Adipocyte (in vitro differentiated cells): ENCODE results near the gene UQCRQ.

Source experiments
- DNase-seq: peaks from one replicate; pipeline ENCODE4 v3.0.0-alpha.2; 2015; ENCODE audit warnings: low read depth
- H3K27me3 ChIP-seq: replicated peaks from 2 replicates; pipeline ENCODE4 v1.7.0; 2013; ENCODE audit warnings: mild to moderate bottlenecking, low read length, moderate library complexity; ENCODE audit not compliant: control insufficient read depth, insufficient read depth
- H3K36me3 ChIP-seq: 2 replicates; pipeline ENCODE4 v1.7.0; 2013; ENCODE audit warnings: low read length, mild to moderate bottlenecking, moderate library complexity; ENCODE audit not compliant: control insufficient read depth, insufficient read depth, severe bottlenecking
- H3K4me1 ChIP-seq: 2 replicates; pipeline ENCODE4 v1.7.0; 2013; ENCODE audit warnings: mild to moderate bottlenecking, low read length, moderate library complexity; ENCODE audit not compliant: control insufficient read depth, insufficient read depth
- H3K4me3 ChIP-seq: 2 replicates; pipeline ENCODE4 v1.7.0; 2013; ENCODE audit warnings: mild to moderate bottlenecking, low read length, moderate library complexity
- H3K9ac ChIP-seq: 2 replicates; pipeline ENCODE4 v1.7.0; 2013; ENCODE audit warnings: mild to moderate bottlenecking, low read length, moderate library complexity
- H3K9me3 ChIP-seq: 2 replicates; pipeline ENCODE4 v1.7.0; 2013; ENCODE audit warnings: mild to moderate bottlenecking, low read length, moderate library complexity; ENCODE audit not compliant: control insufficient read depth

The UQCRQ gene

DNA sequence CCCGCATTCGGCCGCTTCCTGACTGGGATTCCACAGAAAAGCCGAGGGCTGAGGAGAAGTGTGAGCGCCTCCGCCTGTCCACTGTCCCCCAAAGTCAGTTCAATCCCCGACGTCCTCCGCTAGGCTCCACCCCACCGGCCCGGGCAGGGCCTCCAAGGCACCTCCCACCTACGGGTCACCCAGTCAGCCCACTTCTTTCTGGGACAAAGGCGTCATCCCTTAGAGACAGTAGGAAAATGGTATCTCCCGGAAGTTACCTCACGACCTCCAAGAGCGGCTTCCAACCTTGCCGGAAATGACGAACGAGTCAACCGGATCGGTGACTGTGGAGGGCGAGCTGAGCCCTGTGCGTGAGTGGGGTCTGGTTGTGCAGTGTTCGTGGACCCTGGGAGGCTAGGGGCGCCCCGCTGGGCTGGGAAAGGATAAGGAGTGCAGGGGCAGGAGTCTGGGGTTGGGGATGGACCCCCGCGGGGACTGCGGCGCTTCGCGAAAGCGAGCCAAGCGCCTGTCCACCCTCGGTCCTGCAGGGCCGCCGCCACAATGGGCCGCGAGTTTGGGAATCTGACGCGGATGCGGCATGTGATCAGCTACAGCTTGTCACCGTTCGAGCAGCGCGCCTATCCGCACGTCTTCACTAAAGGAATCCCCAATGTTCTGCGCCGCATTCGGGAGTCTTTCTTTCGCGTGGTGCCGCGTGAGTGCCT, at the start of gene UQCRQ, which contains the start of gene GDF9:
Gene UQCRQ (plus strand): TSS at position 301 of the 704 bp plus-strand sequence. CDS start 240 bp downstream, at position 541.
Gene GDF9 (minus strand): TSS at position 128 of the 704 bp plus-strand sequence. CDS start 1,936 bp downstream, outside the sequence.
- H3K9me3 ChIP-seq: no peaks in the 10 kb centered on the region
- peak within 1 kb of the TSS; percentile 89 for H3K4me3 ChIP-seq
- H3K36me3 ChIP-seq: peaks cover 26% of the 10 kb centered on the region
- H3K9ac ChIP-seq: peak within 1 kb of the TSS; percentile 93
- DNase-seq: peak; percentile 100
- H3K27me3 ChIP-seq: no peaks in the 10 kb centered on the region
- peaks cover 11% of the 10 kb centered on the region for H3K4me1 ChIP-seq

GRCh38 chr5:132817011-132817410, 49.4 kb upstream of the UQCRQ start:
- H3K27me3 ChIP-seq: peaks cover 10% of the 10 kb centered on the region
- H3K9ac ChIP-seq: no peak overlapping the region
- no peaks in the 10 kb centered on the region for H3K9me3 ChIP-seq
- no peaks in the 10 kb centered on the region for H3K36me3 ChIP-seq
- DNase-seq: no peak
- H3K4me1 ChIP-seq: peaks cover 16% of the 10 kb centered on the region
- no peak overlapping the region for H3K4me3 ChIP-seq

- no peaks in the 10 kb centered on the region for H3K27me3 ChIP-seq
Measured at GRCh38 chr5:132819468-132819867, 47.0 kb upstream of the UQCRQ start.

GRCh38 chr5:132820162-132820754, 46.2 kb upstream of the UQCRQ start:
- Histone ChIP-seq H3K27me3 (no peaks in the 10 kb centered on the region), H3K9ac (peak overlapping the region; percentile 2), H3K4me1 (peaks cover 12% of the 10 kb centered on the region)

More at GRCh38 chr5:132819468-132819867, 47.0 kb upstream of the UQCRQ start:
- Histone ChIP-seq H3K36me3 (no peaks in the 10 kb centered on the region), H3K9me3 (no peaks in the 10 kb centered on the region), H3K9ac (peak overlapping the region; percentile 2), H3K4me3 (no peak overlapping the region), H3K4me1 (peaks cover 16% of the 10 kb centered on the region)
- DNase-seq: no peak

GRCh38 chr5:132821350-132821749, 45.1 kb upstream of the UQCRQ start:
- no peak for DNase-seq
- H3K4me3 ChIP-seq: no peak overlapping the region
- peaks cover 7% of the 10 kb centered on the region for H3K4me1 ChIP-seq
- peaks cover 6% of the 10 kb centered on the region for H3K36me3 ChIP-seq
- no peak overlapping the region for H3K9ac ChIP-seq
- no peaks in the 10 kb centered on the region for H3K27me3 ChIP-seq
- H3K9me3 ChIP-seq: no peaks in the 10 kb centered on the region

More at GRCh38 chr5:132820162-132820754, 46.2 kb upstream of the UQCRQ start:
- Histone ChIP-seq H3K4me3 (no peak overlapping the region), H3K36me3 (peaks cover 6% of the 10 kb centered on the region), H3K9me3 (no peaks in the 10 kb centered on the region)
- DNase-seq: peak; percentile 96

- no peaks in the 10 kb centered on the region for H3K27me3 ChIP-seq
- peak; percentile 23 for DNase-seq
Measured at GRCh38 chr5:132821791-132822190, 44.7 kb upstream of the UQCRQ start.

DNA sequence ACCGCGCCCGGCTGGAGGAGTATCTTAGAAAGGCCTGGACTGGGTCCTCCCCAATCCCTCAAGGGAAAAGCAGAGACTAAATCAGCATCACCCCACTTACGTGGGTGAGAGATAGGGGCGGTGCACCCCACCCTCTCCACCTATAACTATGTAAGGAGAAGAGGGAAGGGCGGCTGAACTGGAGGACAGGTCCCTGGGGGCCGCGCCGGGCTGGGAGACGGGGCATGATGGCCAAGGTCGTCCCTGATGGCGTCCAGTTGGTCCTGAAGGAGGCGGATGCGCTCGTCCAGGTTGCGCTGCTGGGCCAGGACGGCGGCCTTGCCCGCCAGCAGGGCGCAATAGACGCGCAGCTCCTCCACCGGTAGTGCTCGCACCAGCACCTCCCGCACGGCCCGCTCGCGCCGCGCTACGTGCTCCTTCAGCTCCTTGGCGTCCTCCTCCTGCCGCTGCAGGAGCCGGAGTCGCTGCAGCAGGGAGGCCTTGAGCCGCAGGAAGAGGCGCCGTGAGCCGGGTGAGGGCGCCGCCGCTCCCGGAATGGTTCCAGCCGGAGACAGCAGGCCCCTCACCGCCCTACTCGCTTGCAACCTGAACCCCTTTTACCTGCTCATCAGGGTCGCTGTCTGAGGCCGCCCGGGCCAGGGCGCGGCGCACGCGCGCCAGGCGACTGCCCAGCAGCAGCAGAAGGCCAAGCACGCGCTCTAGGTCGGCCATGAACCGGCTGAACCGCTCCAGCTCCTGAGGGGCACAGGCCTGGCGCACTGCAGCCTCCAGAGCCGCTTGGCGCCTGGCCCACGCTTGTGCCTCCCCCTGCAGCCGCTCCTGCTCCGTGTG, 43.6 kb upstream of the UQCRQ start:
- no peak for DNase-seq
- no peaks in the 10 kb centered on the region for H3K27me3 ChIP-seq
- H3K4me3 ChIP-seq: peak overlapping the region; percentile 36
- no peaks in the 10 kb centered on the region for H3K9me3 ChIP-seq
- peaks cover 6% of the 10 kb centered on the region for H3K36me3 ChIP-seq
- peak overlapping the region; percentile 25 for H3K9ac ChIP-seq
- H3K4me1 ChIP-seq: peaks cover 2% of the 10 kb centered on the region

More at GRCh38 chr5:132821791-132822190, 44.7 kb upstream of the UQCRQ start:
- Histone ChIP-seq H3K9me3 (no peaks in the 10 kb centered on the region), H3K36me3 (peaks cover 6% of the 10 kb centered on the region), H3K4me3 (no peak overlapping the region), H3K9ac (no peak overlapping the region), H3K4me1 (peaks cover 3% of the 10 kb centered on the region)

GRCh38 chr5:132823481-132824050, 42.9 kb upstream of the UQCRQ start:
- Histone ChIP-seq H3K4me3 (no peak overlapping the region), H3K27me3 (no peaks in the 10 kb centered on the region), H3K9ac (peak overlapping the region; percentile 25), H3K4me1 (peaks cover 2% of the 10 kb centered on the region), H3K9me3 (no peaks in the 10 kb centered on the region), H3K36me3 (peaks cover 6% of the 10 kb centered on the region)
- DNase-seq: no peak

GRCh38 chr5:132824426-132824825, 42.0 kb upstream of the UQCRQ start:
- no peak overlapping the region for H3K4me3 ChIP-seq
- no peaks in the 10 kb centered on the region for H3K27me3 ChIP-seq
- H3K9ac ChIP-seq: no peak overlapping the region
- H3K9me3 ChIP-seq: no peaks in the 10 kb centered on the region
- peaks cover 5% of the 10 kb centered on the region for H3K4me1 ChIP-seq
- no peak for DNase-seq
- peaks cover 6% of the 10 kb centered on the region for H3K36me3 ChIP-seq

GRCh38 chr5:132825033-132825833, 41.2 kb upstream of the UQCRQ start:
- Histone ChIP-seq H3K9ac (no peak overlapping the region), H3K4me3 (no peak overlapping the region), H3K36me3 (peaks cover 6% of the 10 kb centered on the region), H3K4me1 (peaks cover 8% of the 10 kb centered on the region), H3K27me3 (no peaks in the 10 kb centered on the region), H3K9me3 (no peaks in the 10 kb centered on the region)
- no peak for DNase-seq
